Esophagus squamous epithelium (tissue), 4 donors: ENCODE measurements around the gene GSAP.

Experiments
- CTCF ChIP-seq, 6 experiments: fragments of 450-650 bp in 4 of 6; fragments of 200-600 bp in 2 of 6; sonication (generic) in 2 of 6; IDR thresholded peaks; one replicate each; pipeline ENCODE4 v1.5.1; 2016 to 2019; ENCODE audit warnings: antibody characterized with exemption in 6 of 6, mild to moderate bottlenecking in 4 of 6, moderate library complexity in 4 of 6
- POLR2A ChIP-seq, 4 donors: fragments of 450-650 bp; IDR thresholded peaks; one replicate each; pipeline ENCODE4 v1.6.1; 2017; ENCODE audit warnings: antibody characterized with exemption in 4 of 4, mild to moderate bottlenecking in 4 of 4, moderate library complexity in 3 of 4

DNA sequence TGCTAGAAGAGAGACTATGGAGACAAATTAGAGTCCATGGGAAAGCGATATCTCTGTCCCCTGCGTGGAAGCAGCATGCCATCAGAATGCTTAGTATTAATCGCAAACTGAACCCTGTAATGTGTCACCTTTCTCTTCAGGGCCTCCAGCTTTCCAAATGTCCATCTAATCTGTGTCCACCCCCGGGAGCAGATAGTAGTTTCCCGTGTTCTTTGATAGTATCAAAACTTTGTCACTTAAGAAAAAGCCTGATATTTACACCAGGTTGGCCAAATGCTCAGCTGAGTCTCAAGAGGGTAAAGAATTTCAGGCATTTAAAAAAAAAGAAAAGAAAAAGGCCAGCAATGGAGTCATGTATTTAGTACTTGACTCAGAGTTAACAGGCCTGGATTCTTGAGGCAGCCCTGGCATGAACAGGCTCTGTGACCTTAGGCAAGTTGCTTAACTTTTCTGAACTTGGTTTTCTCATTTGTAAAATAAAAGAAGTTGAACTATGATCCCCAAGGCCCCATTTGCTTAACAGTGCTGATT is 10.4 kb upstream of the GSAP start:
- TF ChIP-seq CTCF (IDR thresholded peaks at IDR 0.05): no peak
- no peak for TF ChIP-seq POLR2A (IDR thresholded peaks at IDR 0.05)
